Measurements from ENCODE around the gene VPS26B.
A peak's percentile ranks its signal among the peaks of the same experiment; 100 is the strongest.
"Not testable (repeated sequence)": the region's sequence is repeated elsewhere in the genome, so short reads cannot be mapped to it uniquely, and the experiment has no call there.

The VPS26B gene

GRCh38 chr11:134275188-134275533 lies 50.7 kb downstream of the VPS26B start:
- no peak for DNase-seq (ENCODE audit: low spot score)
- TF ChIP-seq CTCF (IDR thresholded peaks at IDR 0.05; ENCODE audit: extremely low read depth, missing control alignments), result no peak

- peak; percentile 76 for DNase-seq (ENCODE audit: low spot score)
- no peak for TF ChIP-seq CTCF (IDR thresholded peaks at IDR 0.05; ENCODE audit: extremely low read depth, missing control alignments)
These were observed 51.3 kb downstream of the VPS26B start, which contains the start of gene GLB1L3 for GRCh38 chr11:134275534-134276395. Gene GLB1L3, plus strand, starts transcription at chr11:134276379. Its CDS starts 362 bp downstream, at chr11:134276741.

- no peak for TF ChIP-seq CTCF (IDR thresholded peaks at IDR 0.05; ENCODE audit: extremely low read depth, missing control alignments)
- DNase-seq (ENCODE audit: low spot score), result peak; percentile 40
These were observed 52.1 kb downstream of the VPS26B start for GRCh38 chr11:134276396-134277182.

GRCh38 chr11:134277183-134278001 lies 52.9 kb downstream of the VPS26B start:
- DNase-seq (ENCODE audit: low spot score), result no peak
- no peak for TF ChIP-seq CTCF (IDR thresholded peaks at IDR 0.05; ENCODE audit: extremely low read depth, missing control alignments)

- no peak for DNase-seq (ENCODE audit: low spot score)
- TF ChIP-seq CTCF (IDR thresholded peaks at IDR 0.05; ENCODE audit: extremely low read depth, missing control alignments), result no peak
These were observed 53.9 kb downstream of the VPS26B start for GRCh38 chr11:134278356-134278755.

GRCh38 chr11:134281635-134282034 lies 57.2 kb downstream of the VPS26B start:
- DNase-seq (ENCODE audit: low spot score), result not testable (repeated sequence)

GRCh38 chr11:134282121-134283045 lies 57.9 kb downstream of the VPS26B start:
- DNase-seq (ENCODE audit: low spot score), result no peak
- no peak for TF ChIP-seq CTCF (IDR thresholded peaks at IDR 0.05; ENCODE audit: extremely low read depth, missing control alignments)
